ENCODE results near the gene CSTA. TPM values are rescaled to one million over a fixed set of nuclear protein-coding genes. Genes with fewer than 3 reads are reported as not detected.

CSTA gene
- total and polyA plus RNA-seq, 2 of the 13 experiments (the other 11 are each of a cell fraction or from before 2014, with no cell fraction given) = 3.9 to 11.0 TPM

- peak; percentile 41 for TF ChIP-seq RBM22 (optimal IDR thresholded peaks at IDR 0.05; ENCODE audit: low read length)
- no peak; the same call in 1 of the 2 replicates for TF ChIP-seq GLI4 (CRISPR knock-in tag; IDR thresholded peaks at IDR 0.05; ENCODE audit: borderline replicate concordance)
- TF ChIP-seq CCDC6 (CRISPR knock-in tag; IDR thresholded peaks at IDR 0.05) = peak; percentile 32; the same call in 1 of the 2 replicates
- TF ChIP-seq NFRKB (IDR thresholded peaks at IDR 0.05) = no peak
- peak; percentile 9; the same call in 1 of the 2 replicates for TF ChIP-seq NFIC (IDR thresholded peaks at IDR 0.05; ENCODE audit: low read length)
- peak; percentile 67; the same call in 1 of the 2 replicates for TF ChIP-seq ZNF746 (CRISPR knock-in tag; IDR thresholded peaks at IDR 0.05)
- TF ChIP-seq ZNF597 (CRISPR knock-in tag; IDR thresholded peaks at IDR 0.05) = no peak
- TF ChIP-seq ZNF639 (CRISPR knock-in tag; conservative IDR thresholded peaks at IDR 0.05) = 0 out of 2 replicates have a peak, but pooled peaks have one; percentile 20
- TF ChIP-seq ZNF878 (CRISPR knock-in tag; IDR thresholded peaks at IDR 0.05) = no peak
- peak; percentile 68; the same call in 1 of the 2 replicates for TF ChIP-seq ZNF740 (CRISPR knock-in tag; IDR thresholded peaks at IDR 0.05)
- TF ChIP-seq MED8 (CRISPR knock-in tag; IDR thresholded peaks at IDR 0.05; ENCODE audit: insufficient replicate concordance) = peak; percentile 64
- no peak for TF ChIP-seq PAF1 (CRISPR knock-in tag; IDR thresholded peaks at IDR 0.05)
- TF ChIP-seq ZNF557 (CRISPR knock-in tag; IDR thresholded peaks at IDR 0.05) = no peak
- no peak for TF ChIP-seq MIER2 (CRISPR knock-in tag; IDR thresholded peaks at IDR 0.05)
- no peak for TF ChIP-seq ZNF460 (CRISPR knock-in tag; IDR thresholded peaks at IDR 0.05; ENCODE audit: borderline replicate concordance)
- no peak for TF ChIP-seq TRIM22 (IDR thresholded peaks at IDR 0.05)
- TF ChIP-seq ZSCAN22 (CRISPR knock-in tag; IDR thresholded peaks at IDR 0.05) = no peak
- no peak; the same call in none of the 2 replicates for TF ChIP-seq ZNF263 (CRISPR knock-in tag; IDR thresholded peaks at IDR 0.05)
- TF ChIP-seq DRAP1 (CRISPR knock-in tag; IDR thresholded peaks at IDR 0.05) = peak; percentile 88
- no peak for TF ChIP-seq ZMYM3 (CRISPR knock-in tag; IDR thresholded peaks at IDR 0.05)
- TF ChIP-seq STAT5B (CRISPR knock-in tag; IDR thresholded peaks at IDR 0.05) = no peak
- TF ChIP-seq SRSF1 (optimal IDR thresholded peaks at IDR 0.05; ENCODE audit: low read depth, low read length) = no peak
- TF ChIP-seq MIXL1 (CRISPR knock-in tag; IDR thresholded peaks at IDR 0.05) = 0 out of 2 replicates have a peak, but pooled peaks have one; percentile 11
These were observed 58.0 kb downstream of the CSTA start, which contains the start of gene MIX23 (continued) for GRCh38 chr3:122382888-122383666.

All from HepG2 (cell line).